HG03025 (cell line): ENCODE data around the gene PSAP.

Source experiments
- ATAC-seq: cut with Tn5 transposase; IDR thresholded peaks from one replicate; pipeline ENCODE4 v1.9.1; 2021; ENCODE audit warnings: mild to moderate bottlenecking, moderate library complexity; ENCODE audit not compliant: unreplicated experiment, low FRiP score

Gene PSAP

DNA sequence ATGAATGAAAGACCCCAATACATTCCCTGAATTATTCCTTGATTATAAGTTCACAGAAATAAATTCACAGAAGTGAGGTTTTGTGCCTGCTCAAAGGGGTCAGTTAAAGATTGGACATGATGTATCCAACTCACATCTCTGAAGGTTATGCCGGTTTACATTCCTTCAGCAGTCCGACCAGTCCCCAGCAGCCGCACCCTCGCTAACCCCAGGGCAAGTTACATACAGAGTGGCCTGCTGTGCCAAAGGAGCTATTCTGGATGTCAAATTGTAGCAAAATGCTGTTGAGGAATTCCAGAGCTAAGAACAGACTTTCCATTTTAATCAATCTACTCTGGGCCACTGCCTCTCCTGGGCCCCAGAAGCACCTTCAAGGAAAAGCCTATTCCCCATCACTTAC, 20.3 kb downstream of the PSAP start:
- no peak for ATAC-seq

DNA sequence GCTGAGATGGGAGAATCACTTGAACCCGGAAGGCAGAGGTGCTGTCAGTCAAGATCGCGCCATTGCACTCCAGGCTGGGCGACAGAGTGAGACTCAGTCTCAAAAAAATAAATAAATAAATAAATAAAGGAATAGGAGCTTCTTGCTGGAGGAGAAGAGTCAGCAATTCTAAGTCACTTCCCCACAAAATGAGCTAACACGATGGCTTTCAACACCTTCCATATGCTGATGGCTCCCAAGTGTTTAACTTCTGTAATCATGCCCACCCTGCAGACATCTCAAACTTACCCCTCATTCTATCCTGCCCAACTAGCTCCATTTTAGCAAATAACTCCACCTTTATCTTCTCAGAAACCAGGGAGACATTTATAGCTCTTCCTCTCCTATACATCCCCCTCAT, 21.2 kb downstream of the PSAP start:
- ATAC-seq = no peak

DNA sequence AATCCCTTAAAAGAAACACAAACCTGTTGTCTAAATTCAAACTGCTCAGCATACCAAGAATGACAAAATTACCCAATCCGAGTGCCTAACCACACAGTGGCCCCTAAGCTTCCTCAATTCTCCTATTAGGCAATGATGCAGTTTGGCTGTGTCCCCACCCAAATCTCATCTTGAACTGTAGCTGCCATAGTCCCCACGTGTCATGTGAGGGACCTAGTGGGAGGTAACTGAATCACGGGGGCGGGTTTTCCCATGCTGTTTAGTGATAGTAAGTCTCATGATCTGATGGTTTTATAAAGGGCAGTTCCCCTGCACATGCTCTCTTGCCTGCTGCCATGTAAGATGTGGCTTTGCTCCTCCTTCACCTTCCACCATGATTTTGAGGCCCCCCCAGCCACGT, 21.9 kb downstream of the PSAP start:
- ATAC-seq = no peak

DNA sequence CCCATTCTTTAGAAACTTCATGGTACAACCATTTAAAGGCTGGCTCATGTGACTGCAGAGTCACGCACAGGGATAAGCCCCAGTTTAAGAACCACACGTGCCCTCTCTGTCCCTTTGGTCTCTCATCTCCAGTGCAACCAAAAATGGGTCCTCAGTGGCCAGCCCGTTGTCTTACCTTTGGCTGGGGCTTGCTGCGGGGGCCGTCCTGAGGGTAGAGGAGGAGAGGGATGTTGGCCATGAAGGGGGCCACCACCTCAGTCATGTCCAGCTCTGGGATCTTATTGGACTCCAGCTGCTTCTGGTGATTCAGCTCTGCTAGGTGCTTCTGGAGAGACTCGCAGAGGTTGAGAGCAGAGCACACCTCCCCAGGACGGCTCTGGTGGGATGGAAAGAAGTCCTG, 22.3 kb downstream of the PSAP start:
- no peak for ATAC-seq

DNA sequence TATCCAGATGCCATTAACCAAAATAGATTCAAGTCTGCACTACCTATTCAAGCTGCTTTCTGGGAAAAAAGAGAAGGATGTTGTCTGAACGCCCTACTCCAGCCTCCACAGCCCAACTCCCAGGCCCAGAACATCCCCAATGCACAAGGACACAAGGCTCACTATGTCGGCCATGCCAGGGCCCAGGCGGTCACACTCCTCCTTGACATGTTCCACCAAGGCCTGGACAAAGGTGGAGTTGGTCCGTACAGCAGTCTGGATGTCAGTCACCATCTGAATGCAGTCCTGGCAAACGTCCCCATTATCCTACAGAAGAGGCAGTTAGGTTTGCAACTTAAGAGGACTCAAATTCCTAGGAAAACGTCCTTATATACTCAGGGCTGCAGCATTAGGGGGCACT, 23.2 kb downstream of the PSAP start:
- no peak for ATAC-seq

DNA sequence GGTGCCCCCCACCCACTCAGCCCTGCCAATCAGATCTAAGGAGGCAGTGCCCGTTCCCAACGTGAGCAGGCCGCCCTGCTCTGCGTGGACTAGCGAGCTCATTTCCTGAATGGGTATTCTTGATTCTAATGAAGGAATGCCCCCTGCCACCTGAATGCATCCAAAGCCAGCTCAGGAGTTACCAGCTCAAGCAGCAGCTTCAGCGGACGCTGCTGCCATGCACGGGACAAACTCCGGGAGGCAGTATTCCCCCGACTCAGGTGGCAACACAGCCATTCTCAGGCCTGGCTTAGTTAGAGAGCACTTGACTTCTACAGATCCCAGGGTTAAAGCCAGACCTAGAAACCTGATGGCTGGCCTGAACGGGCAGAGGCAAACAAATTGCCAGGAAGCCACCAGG, 25.8 kb downstream of the PSAP start:
- ATAC-seq = no peak

DNA sequence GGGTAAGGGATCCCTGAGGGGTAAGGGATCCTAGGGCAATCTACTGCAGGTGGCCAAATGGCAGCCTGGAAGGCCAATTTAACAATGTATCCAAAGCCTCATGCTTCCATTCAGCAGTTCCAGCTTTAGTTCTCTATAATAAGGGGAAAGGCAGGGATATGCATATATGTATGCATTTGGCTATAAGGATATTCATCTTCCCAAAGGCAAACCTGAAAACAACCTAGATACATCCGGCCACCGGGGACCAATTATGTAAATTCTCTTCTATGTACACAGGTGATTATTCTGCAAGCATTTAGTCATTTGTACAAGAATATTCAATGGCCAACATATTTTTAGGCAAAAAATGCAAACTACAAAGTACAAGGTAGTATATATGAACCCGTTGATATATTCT, 26.7 kb downstream of the PSAP start:
- no peak for ATAC-seq

DNA sequence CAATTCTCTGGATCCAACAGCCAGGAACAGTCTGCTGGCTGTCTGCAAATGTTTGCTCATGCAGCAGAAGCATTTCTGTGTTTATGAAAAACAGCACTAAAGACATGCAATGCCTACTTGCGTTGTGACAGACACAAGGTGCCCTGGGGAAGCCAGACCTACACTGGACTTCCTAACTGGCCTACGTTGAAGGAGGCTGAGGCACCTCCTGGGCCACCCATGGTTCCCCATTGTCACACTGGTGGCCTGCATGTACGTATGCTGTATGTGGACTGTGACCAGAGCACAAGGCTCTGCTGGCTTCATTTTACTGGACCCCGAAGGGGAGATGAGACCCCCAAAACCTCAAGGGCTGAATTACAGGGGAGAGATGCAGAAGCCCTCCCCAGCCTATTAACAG, 27.7 kb downstream of the PSAP start:
- ATAC-seq = no peak

DNA sequence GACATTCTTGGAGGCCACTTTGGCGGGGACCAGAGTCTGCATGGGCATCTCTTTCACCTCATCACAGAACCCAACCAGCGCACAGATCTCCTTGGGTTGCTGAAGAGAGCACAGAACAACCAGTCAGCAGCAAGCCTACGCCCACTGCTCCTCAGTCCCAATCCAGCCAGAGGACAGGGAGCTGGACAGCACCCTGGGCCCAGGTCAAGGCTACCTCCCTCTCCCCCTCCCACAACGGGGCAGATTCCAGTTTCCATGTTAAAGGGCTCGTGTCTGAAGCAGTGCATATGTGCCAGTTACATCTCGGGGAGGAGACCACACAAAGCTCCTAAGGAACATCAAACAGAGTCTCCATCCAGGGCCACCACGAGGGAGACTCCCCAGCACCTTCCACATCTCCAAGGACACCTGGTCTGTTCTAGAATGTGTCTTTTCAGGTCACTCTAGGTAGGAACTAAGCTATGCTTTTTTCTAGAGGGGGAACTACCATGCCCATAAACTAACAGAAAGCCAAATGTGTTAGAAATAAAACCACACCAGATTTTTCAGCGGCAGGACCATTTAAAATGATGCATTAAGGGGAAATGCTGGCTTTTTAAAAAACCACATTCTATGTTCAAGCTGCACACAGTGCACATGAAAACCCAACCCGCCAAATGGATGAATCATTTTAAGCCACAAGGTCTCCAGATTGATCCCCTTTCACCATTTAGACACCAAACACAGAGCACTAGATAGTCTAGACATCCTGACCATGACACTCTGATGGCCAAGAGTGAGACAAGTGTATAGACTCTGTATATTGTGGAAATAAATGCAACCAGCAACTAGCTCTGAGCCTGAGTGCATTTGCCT, 28.9 kb downstream of the PSAP start:
- ATAC-seq = no peak

DNA sequence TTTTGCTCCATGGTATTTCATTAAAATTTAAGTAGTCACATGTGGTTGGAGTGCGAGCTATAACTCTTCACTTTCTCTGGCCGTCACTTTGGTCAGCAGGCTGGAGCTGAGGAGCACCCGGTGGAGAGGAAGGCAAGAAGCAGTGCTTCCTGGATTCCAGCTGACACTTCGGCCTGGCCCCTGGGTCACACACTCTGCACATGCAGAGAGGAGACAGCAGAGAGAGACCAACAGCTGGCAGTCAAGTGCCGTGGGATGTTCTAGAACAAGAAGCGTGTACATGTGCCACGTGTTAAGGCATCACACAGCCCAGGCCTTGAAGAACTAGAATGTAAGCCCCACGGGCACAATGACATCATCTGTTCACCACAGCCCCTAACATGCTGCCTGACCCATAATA, 30.1 kb downstream of the PSAP start:
- ATAC-seq = no peak

DNA sequence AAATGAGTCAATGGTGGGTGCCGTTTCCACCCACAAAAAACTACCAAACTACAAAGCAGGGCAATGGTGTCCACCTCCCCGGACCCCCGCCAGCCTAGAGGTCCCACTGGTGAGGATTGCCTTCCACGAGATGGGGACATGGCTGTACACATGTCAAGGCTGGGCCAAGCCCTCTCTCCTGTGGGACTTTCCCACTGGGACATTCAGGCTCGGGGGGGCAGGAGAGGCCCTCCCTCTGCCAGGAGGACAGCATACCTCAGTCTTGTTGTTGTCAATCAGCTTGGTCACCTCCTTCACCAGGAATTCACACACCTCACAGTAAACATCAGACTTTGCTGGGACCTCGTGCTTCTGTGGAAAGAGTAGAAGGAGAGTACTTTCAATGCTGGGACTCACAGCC, 31.1 kb downstream of the PSAP start:
- ATAC-seq = no peak

DNA sequence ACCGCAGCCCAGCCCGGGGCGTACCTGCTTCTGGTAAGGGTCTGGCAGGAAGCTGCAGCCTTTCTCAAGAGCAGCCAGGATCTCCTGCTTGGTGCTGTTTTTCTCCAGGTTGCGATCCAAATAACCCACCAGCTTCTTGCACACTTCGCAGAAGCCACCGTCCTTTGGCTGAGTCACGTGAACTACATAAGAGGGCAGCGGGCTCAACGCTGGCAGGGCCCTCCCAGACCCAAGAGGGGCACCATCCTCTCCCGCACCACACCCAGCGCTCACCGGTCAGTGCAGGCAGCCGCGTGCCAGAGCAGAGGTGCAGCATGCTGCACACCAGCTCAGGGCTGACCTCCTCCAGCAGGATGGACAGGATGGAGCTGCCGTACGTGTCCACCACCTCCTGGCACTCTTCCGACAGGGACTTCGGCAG, 31.6 kb downstream of the PSAP start:
- ATAC-seq = no peak

DNA sequence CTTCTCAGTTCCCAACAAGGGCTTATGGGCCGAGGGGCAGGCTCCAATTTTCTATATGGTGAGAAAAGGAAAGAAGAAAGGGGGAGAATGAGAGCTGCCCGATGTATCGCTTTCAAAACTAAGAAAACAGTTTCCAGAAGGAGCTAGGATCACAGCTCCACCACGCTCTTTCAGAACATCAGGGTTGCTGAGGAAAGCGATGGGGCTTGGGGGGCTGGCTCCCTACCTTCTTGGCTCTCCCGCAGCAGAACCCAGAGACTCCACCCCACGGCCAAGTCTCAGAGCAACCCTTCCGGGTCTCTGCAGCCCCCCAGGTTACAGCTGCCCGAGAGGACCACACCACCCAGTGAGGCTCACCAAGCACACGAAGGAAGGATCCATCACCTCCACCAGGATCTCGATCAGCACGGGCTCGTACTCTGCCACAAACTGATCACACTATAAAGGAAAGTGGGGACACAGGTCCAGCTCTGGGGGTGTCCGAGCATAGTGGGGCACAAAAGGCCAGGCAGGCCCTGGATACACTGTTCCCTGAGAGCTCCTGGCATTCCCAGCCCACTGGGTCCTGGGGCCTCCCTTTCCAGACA, 32.3 kb downstream of the PSAP start:
- ATAC-seq = no peak

DNA sequence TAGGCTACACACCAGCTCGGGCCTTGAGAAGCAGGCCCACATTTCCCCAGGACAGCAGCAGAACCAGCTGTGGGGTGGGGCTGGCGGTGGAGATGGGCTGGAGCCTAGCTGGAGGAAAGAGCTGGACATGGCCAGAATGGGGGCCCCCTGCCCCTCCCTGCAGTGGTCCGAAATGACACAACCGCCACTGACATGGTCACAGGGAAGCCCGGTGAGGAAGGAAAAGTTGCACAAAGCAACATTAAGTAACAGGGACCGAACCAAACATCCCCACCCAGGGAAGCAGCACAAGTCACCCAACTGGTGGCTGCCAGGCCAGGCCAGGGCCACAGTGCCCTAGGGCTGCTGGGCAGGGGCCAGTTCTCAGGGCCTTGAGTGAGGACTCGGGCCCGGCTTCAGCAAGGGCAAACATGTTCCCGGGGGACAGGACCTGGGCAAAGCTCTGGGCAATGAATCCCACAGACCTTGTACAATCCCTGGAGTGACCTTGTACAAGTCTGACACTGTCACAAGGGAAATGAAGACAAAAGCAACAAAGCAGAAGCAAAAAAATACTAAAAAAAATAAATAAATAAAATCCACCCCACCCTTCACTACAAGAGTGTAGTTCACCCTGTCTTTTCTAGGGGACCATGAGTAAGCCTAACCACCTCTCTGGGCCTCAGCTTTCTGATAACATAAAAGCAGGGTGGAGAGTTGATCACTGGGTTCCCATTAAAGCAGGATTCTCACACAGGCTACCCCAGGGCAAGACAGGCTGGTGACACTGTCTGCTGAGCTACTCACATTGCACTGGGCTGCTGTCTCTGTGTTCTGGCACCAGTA, 33.0 kb downstream of the PSAP start:
- ATAC-seq = no peak

DNA sequence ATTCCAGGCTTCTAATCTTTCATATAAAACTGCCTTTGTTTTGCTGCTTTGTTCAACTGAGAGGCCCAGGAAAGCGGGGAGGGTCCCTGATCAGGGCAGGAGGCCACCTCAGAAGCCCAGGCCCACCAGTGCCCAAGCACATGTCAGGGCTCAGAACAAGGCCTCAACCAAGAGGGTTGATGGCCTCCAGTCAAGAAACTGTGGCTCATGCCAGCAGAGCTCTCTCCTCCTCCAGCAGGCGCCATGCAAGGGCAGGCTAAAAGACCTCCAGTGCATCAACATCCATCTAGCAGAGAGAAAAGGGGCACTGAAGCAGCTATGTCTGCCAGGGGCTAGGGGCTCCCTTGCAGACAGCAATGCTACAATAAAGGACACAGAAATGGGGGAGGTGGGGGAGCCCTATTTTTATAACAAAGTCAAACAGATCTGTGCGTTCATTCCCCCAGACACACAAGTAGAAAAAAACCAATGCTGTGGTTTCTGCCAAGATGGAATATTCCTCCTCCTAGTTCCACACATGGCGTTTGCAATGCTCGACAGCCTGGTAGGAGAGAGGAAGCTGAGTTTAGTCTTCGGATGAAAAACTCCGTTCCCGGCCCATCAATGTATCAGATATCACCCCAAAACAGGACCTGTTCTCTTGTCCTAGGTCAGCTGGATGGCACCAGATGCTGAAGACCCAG, 34.0 kb downstream of the PSAP start:
- no peak for ATAC-seq

DNA sequence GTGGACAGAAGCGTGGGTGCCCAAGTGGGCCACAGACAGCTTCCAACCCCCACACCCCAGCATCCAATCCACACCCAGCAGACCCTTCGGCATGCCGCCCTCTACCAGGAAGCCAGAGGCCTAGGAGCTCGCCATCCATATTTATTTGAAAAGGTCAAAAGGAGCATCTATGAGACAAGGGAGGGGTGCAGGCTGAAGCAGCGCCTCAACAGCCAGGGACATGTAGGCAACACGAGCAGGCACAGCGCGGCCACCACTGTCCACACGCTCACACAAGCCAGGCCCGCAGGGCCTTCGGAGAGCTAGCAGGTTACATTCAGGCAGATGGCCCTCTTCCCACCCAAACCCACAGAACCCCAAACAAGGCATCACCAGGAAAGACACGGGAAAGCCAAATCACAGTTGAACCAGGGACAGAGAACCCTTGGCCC, 34.6 kb downstream of the PSAP start:
- no peak for ATAC-seq

DNA sequence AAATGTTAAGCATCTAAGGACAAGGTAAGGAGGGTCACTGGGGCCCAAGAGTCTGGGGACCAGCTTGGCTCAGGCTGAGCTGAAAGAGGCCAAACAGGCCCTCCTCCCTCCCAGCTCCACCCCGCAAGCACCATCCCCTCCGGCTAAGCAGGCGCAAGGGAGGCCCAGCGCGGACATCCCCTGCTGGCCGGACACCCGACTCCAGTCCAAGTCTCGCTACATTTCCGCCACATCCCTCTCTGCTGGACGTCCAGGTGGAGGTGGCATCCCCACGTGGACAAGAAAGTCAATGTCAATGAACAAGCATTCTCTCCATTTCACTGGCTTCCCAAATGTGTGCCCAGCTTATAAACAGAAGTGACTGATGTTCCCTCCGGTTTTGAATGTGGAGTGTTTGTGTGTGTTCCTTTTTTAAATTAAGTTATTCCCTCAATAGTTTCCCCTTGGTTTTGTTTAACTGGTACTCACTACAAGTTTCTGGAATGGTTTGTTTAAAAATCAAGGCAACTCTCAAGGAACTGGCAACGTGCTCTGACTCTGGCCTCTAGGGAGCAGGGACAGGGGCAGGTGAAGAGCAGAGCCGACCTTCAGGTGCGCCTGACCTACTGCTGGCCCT, 35.4 kb downstream of the PSAP start:
- no peak for ATAC-seq

DNA sequence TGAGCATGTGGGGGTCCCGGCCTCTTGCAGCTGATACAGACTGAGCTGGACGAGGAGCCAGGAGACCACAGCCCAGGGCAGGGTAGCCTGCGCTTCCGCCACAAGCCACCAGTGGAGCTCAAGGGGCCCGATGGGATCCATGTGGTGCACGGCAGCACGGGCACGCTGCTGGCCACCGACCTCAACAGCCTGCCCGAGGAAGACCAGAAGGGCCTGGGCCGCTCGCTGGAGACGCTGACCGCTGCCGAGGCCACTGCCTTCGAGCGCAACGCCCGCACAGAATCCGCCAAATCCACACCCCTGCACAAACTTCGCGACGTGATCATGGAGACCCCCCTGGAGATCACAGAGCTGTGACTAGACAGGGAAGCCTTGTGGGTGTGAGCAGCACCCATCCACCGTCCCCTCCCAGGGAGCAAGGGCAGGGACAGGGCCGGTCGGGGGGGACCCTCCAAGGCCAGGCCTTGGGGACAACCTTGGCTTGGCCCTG, 36.1 kb downstream of the PSAP start:
- ATAC-seq = no peak

DNA sequence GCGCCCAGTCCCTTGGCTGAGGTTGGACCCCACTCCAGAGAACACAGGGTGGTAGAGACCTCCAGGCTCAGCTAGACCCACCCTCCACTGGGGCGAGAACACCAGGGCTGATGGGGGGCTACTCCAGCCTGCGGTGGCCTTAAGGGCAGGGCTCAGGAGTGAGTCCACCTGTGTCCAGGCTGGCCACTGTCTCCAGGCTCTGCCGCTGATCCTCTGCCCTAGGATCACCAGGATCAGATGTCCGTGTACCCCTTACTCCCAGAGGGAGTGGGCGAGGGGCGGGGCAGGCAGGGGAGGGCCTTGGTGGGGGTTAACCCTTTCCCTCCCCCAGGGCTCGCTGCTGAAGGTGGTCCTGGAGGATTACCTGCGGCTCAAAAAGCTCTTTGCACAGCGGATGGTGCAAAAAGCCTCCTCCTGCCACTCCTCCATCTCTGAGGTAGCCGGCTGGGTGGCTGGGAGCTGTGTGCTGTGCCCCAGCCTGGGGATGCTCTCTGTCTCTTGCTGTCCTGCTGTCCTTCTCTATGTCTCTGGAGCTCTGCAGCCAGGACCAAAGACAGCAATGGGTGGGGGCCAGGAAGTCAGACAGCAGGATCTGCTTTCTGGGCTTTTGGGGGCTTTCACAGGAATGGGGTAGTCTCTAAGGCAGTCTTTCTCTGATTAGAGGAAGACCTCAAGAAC, 38.0 kb downstream of the PSAP start:
- ATAC-seq = no peak
